ENCODE results near the gene LETMD1.

Gene LETMD1

GRCh38 chr12:51025836-51026638 is 22.1 kb upstream of the LETMD1 start, which contains the start of gene SLC11A2:
Gene SLC11A2, minus strand, starts transcription at chr12:51026384. Its CDS starts 15,656 bp downstream, at chr12:51010728.
- Histone ChIP-seq H3K36me3 (ENCODE audit: control insufficient read depth, insufficient read depth, low read length, severe bottlenecking) (no peaks in the 10 kb centered on the region), H3K4me1 (ENCODE audit: control insufficient read depth, insufficient read depth, low read length) (peaks cover 36% of the 10 kb centered on the region), H3K9ac (ENCODE audit: low read length) (peak within 1 kb of the TSS; percentile 89), H3K9me3 (ENCODE audit: control insufficient read depth, low read length) (no peaks in the 10 kb centered on the region), H3K4me3 (ENCODE audit: low read length) (peak within 1 kb of the TSS; percentile 90), H3K27me3 (replicated peaks; ENCODE audit: control insufficient read depth, insufficient read depth, low read length) (no peaks in the 10 kb centered on the region)
- DNase-seq (ENCODE audit: low read depth): peak; percentile 96

- no peaks in the 10 kb centered on the region for H3K36me3 ChIP-seq (ENCODE audit: control insufficient read depth, insufficient read depth, low read length, severe bottlenecking)
- DNase-seq (ENCODE audit: low read depth): no peak
- H3K4me3 ChIP-seq (ENCODE audit: low read length): no peak overlapping the region
- no peaks in the 10 kb centered on the region for H3K27me3 ChIP-seq (replicated peaks; ENCODE audit: control insufficient read depth, insufficient read depth, low read length)
- peaks cover 36% of the 10 kb centered on the region for H3K4me1 ChIP-seq (ENCODE audit: control insufficient read depth, insufficient read depth, low read length)
- H3K9me3 ChIP-seq (ENCODE audit: control insufficient read depth, low read length): no peaks in the 10 kb centered on the region
- H3K9ac ChIP-seq (ENCODE audit: low read length): no peak overlapping the region
Measured at GRCh38 chr12:51027342-51027835, 20.7 kb upstream of the LETMD1 start.

- DNase-seq (ENCODE audit: low read depth): peak; percentile 73
- peaks cover 36% of the 10 kb centered on the region for H3K4me1 ChIP-seq (ENCODE audit: control insufficient read depth, insufficient read depth, low read length)
- peak overlapping the region; percentile 76 for H3K4me3 ChIP-seq (ENCODE audit: low read length)
- no peaks in the 10 kb centered on the region for H3K27me3 ChIP-seq (replicated peaks; ENCODE audit: control insufficient read depth, insufficient read depth, low read length)
- H3K9me3 ChIP-seq (ENCODE audit: control insufficient read depth, low read length): no peaks in the 10 kb centered on the region
- H3K9ac ChIP-seq (ENCODE audit: low read length): peak overlapping the region; percentile 74
- no peaks in the 10 kb centered on the region for H3K36me3 ChIP-seq (ENCODE audit: control insufficient read depth, insufficient read depth, low read length, severe bottlenecking)
Measured at GRCh38 chr12:51028126-51028812, 19.9 kb upstream of the LETMD1 start.

GRCh38 chr12:51028813-51029150 is 19.3 kb upstream of the LETMD1 start:
- peaks cover 31% of the 10 kb centered on the region for H3K4me1 ChIP-seq (ENCODE audit: control insufficient read depth, insufficient read depth, low read length)
- peak overlapping the region; percentile 76 for H3K4me3 ChIP-seq (ENCODE audit: low read length)
- no peaks in the 10 kb centered on the region for H3K27me3 ChIP-seq (replicated peaks; ENCODE audit: control insufficient read depth, insufficient read depth, low read length)
- peak overlapping the region; percentile 74 for H3K9ac ChIP-seq (ENCODE audit: low read length)
- no peaks in the 10 kb centered on the region for H3K9me3 ChIP-seq (ENCODE audit: control insufficient read depth, low read length)
- H3K36me3 ChIP-seq (ENCODE audit: control insufficient read depth, insufficient read depth, low read length, severe bottlenecking): no peaks in the 10 kb centered on the region
- peak; percentile 91 for DNase-seq (ENCODE audit: low read depth)

- Histone ChIP-seq H3K9ac (ENCODE audit: low read length) (no peak overlapping the region), H3K36me3 (ENCODE audit: control insufficient read depth, insufficient read depth, low read length, severe bottlenecking) (no peaks in the 10 kb centered on the region), H3K27me3 (replicated peaks; ENCODE audit: control insufficient read depth, insufficient read depth, low read length) (no peaks in the 10 kb centered on the region), H3K4me1 (ENCODE audit: control insufficient read depth, insufficient read depth, low read length) (peaks cover 12% of the 10 kb centered on the region), H3K4me3 (ENCODE audit: low read length) (no peak overlapping the region), H3K9me3 (ENCODE audit: control insufficient read depth, low read length) (no peaks in the 10 kb centered on the region)
- DNase-seq (ENCODE audit: low read depth): no peak
Measured at GRCh38 chr12:51033048-51033447, 15.1 kb upstream of the LETMD1 start.

- H3K9ac ChIP-seq (ENCODE audit: low read length): no peak overlapping the region
- H3K36me3 ChIP-seq (ENCODE audit: control insufficient read depth, insufficient read depth, low read length, severe bottlenecking): no peaks in the 10 kb centered on the region
- no peaks in the 10 kb centered on the region for H3K27me3 ChIP-seq (replicated peaks; ENCODE audit: control insufficient read depth, insufficient read depth, low read length)
- no peak overlapping the region for H3K4me3 ChIP-seq (ENCODE audit: low read length)
- H3K9me3 ChIP-seq (ENCODE audit: control insufficient read depth, low read length): no peaks in the 10 kb centered on the region
- no peak for DNase-seq (ENCODE audit: low read depth)
- H3K4me1 ChIP-seq (ENCODE audit: control insufficient read depth, insufficient read depth, low read length): peaks cover 10% of the 10 kb centered on the region
Measured at GRCh38 chr12:51033457-51034089, 14.6 kb upstream of the LETMD1 start.

- Histone ChIP-seq H3K4me1 (ENCODE audit: control insufficient read depth, insufficient read depth, low read length) (peaks cover 3% of the 10 kb centered on the region), H3K9ac (ENCODE audit: low read length) (no peak overlapping the region)
- DNase-seq (ENCODE audit: low read depth): no peak
Measured at GRCh38 chr12:51036279-51036678, 11.8 kb upstream of the LETMD1 start.

GRCh38 chr12:51048661-51049251 is 629 bp downstream of the LETMD1 start:
- H3K4me3 ChIP-seq (ENCODE audit: low read length): peak overlapping the region; percentile 98
- DNase-seq (ENCODE audit: low read depth): no peak
- peak overlapping the region; percentile 98 for H3K9ac ChIP-seq (ENCODE audit: low read length)
- H3K36me3 ChIP-seq (ENCODE audit: control insufficient read depth, insufficient read depth, low read length, severe bottlenecking): peaks cover 19% of the 10 kb centered on the region
- H3K4me1 ChIP-seq (ENCODE audit: control insufficient read depth, insufficient read depth, low read length): peaks cover 26% of the 10 kb centered on the region
- no peaks in the 10 kb centered on the region for H3K9me3 ChIP-seq (ENCODE audit: control insufficient read depth, low read length)
- H3K27me3 ChIP-seq (replicated peaks; ENCODE audit: control insufficient read depth, insufficient read depth, low read length): no peaks in the 10 kb centered on the region

More at GRCh38 chr12:51036279-51036678, 11.8 kb upstream of the LETMD1 start:
- H3K27me3 ChIP-seq (replicated peaks; ENCODE audit: control insufficient read depth, insufficient read depth, low read length): no peaks in the 10 kb centered on the region
- no peaks in the 10 kb centered on the region for H3K36me3 ChIP-seq (ENCODE audit: control insufficient read depth, insufficient read depth, low read length, severe bottlenecking)
- no peaks in the 10 kb centered on the region for H3K9me3 ChIP-seq (ENCODE audit: control insufficient read depth, low read length)
- no peak overlapping the region for H3K4me3 ChIP-seq (ENCODE audit: low read length)

- H3K9me3 ChIP-seq (ENCODE audit: control insufficient read depth, low read length): no peaks in the 10 kb centered on the region
- H3K9ac ChIP-seq (ENCODE audit: low read length): peak overlapping the region; percentile 98
- H3K27me3 ChIP-seq (replicated peaks; ENCODE audit: control insufficient read depth, insufficient read depth, low read length): no peaks in the 10 kb centered on the region
- H3K36me3 ChIP-seq (ENCODE audit: control insufficient read depth, insufficient read depth, low read length, severe bottlenecking): peaks cover 26% of the 10 kb centered on the region
- H3K4me3 ChIP-seq (ENCODE audit: low read length): peak overlapping the region; percentile 98
- H3K4me1 ChIP-seq (ENCODE audit: control insufficient read depth, insufficient read depth, low read length): peaks cover 26% of the 10 kb centered on the region
- DNase-seq (ENCODE audit: low read depth): no peak
Measured at GRCh38 chr12:51049525-51049924, 1.4 kb downstream of the LETMD1 start.

- no peaks in the 10 kb centered on the region for H3K27me3 ChIP-seq (replicated peaks; ENCODE audit: control insufficient read depth, insufficient read depth, low read length)
- no peaks in the 10 kb centered on the region for H3K9me3 ChIP-seq (ENCODE audit: control insufficient read depth, low read length)
- no peak overlapping the region for H3K4me3 ChIP-seq (ENCODE audit: low read length)
- no peak overlapping the region for H3K9ac ChIP-seq (ENCODE audit: low read length)
- peaks cover 48% of the 10 kb centered on the region for H3K36me3 ChIP-seq (ENCODE audit: control insufficient read depth, insufficient read depth, low read length, severe bottlenecking)
- H3K4me1 ChIP-seq (ENCODE audit: control insufficient read depth, insufficient read depth, low read length): peaks cover 30% of the 10 kb centered on the region
- no peak for DNase-seq (ENCODE audit: low read depth)
Measured at GRCh38 chr12:51051787-51052186, 3.7 kb downstream of the LETMD1 start.

- no peaks in the 10 kb centered on the region for H3K9me3 ChIP-seq (ENCODE audit: control insufficient read depth, low read length)
- H3K27me3 ChIP-seq (replicated peaks; ENCODE audit: control insufficient read depth, insufficient read depth, low read length): no peaks in the 10 kb centered on the region
- no peak for DNase-seq (ENCODE audit: low read depth)
- H3K4me1 ChIP-seq (ENCODE audit: control insufficient read depth, insufficient read depth, low read length): peaks cover 13% of the 10 kb centered on the region
- no peak overlapping the region for H3K9ac ChIP-seq (ENCODE audit: low read length)
- H3K4me3 ChIP-seq (ENCODE audit: low read length): no peak overlapping the region
- peaks cover 76% of the 10 kb centered on the region for H3K36me3 ChIP-seq (ENCODE audit: control insufficient read depth, insufficient read depth, low read length, severe bottlenecking)
Measured at GRCh38 chr12:51055060-51055459, 6.9 kb downstream of the LETMD1 start.
